Prostate gland (tissue), 2 donors: ENCODE data around the gene FAM236D.
"Not testable (repeated sequence)": the region's sequence is repeated elsewhere in the genome, so short reads cannot be mapped to it uniquely, and the experiment has no call there.

Experiments used
- CTCF ChIP-seq, 4 experiments: fragments of 200-600 bp in 2 of 4; fragments of 450-650 bp in 2 of 4; sonication (generic) in 2 of 4; IDR thresholded peaks; 1 replicate in 3 of 4; 2 replicates in 1 of 4; pipeline ENCODE4 v1.5.1; 2016 to 2019; ENCODE audit warnings: antibody characterized with exemption in 4 of 4, mild to moderate bottlenecking in 2 of 4, moderate library complexity in 2 of 4
- POLR2A ChIP-seq: fragments of 450-650 bp; IDR thresholded peaks from one replicate; pipeline ENCODE4 v1.6.1; 2016; ENCODE audit warnings: antibody characterized with exemption, mild to moderate bottlenecking

DNA sequence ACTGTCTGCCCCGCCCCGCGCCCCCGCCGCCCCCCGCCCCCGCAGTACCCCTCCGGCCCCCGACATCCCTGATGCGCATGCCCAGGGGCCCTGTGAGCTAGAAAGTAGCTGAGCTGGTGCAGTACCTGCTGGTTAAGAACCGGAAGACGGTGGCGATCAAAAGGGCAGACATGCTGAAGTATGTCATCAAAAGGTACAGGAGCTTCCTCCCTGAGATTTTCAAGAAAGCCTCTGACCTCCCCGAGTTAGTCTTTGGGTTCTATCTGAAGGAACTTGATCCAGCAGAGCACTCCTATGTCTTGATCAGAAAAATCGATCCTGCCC is 30.6 kb downstream of the FAM236D start:
- TF ChIP-seq POLR2A; CTCF (IDR thresholded peaks at IDR 0.05): not testable (repeated sequence)
